ENCODE measurements around the gene ZNHIT3. TPM values are rescaled to one million over a fixed set of nuclear protein-coding genes. Genes with fewer than 3 reads are reported as not detected.
"Not testable (repeated sequence)": the region's sequence is repeated elsewhere in the genome, so short reads cannot be mapped to it uniquely, and the experiment has no call there.

ZNHIT3 gene
- 19.4 and 21.6 TPM in 2 replicates for total RNA-seq

DNA sequence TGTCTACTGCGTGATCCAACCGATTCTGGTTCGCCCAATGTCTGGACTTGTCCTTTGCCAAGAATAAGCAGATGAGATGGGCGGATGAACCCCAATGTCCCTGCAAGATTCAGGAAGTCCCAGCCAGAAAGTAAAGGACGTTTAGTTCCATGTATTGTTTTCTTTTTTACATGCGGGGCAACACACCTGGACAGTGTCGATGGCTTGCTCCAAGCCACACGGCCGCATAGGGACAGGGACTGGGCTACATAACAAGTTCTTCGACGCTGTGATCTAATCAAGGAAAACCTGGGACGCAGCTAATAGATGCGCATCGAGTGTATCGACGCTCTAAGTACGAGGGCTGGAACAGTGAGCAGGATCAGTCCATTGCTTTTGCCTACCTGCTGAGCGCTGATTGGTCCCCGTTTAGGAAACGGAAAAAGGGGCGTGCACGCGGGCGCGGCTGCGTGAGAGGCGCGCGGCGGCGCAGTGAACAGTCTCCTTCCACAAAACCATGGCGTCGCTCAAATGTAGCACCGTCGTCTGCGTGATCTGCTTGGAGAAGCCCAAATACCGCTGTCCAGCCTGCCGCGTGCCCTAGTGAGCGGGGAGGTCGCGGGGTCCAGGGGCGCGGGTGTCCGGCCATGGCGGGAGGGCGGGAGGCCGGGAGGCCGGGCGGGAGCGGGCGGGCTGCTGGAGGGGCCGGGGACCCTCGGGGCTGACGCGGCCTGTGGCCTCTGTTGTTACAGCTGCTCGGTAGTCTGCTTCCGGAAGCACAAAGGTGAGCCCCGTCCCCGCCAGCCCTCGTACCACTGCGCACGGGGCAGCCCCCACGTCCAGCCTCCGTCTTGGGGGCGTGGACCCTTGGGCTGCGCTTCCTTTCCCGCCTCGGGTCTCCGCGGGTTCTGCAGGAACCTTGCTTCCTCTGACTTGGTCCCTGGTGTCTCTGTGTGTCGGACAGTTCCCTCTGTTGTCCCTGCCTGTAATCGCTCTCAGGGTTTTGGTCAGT, at the start of gene ZNHIT3:
Gene ZNHIT3, plus strand, starts transcription at position 478 of the 991 bp plus-strand sequence. Its CDS starts 19 bp downstream, at position 497.
- peak; percentile 96 for DNase-seq (ENCODE audit: low read depth in 2 of 2)

DNA sequence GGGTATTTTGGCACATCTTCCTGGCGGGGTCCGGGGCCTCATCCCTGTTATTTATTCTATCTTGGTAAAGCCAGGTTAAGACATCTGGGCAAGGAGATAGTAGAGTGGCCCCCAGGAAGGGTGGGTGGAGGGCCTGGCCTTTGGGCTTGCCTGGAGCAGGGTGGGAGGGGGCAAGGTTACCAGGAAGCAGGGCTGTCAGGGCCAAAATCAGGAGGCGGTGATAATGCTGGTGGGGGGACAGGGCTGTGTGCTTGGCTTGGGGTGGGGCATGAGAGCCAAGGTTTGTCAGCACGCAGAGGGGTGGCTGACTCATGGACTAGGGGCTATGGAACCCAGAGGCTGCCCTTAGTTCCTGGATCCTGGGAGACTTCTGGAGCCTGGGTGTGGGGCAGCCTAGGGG, 44.7 kb upstream of the ZNHIT3 start:
- not testable (repeated sequence) for DNase-seq (ENCODE audit: low read depth in 2 of 2)

DNA sequence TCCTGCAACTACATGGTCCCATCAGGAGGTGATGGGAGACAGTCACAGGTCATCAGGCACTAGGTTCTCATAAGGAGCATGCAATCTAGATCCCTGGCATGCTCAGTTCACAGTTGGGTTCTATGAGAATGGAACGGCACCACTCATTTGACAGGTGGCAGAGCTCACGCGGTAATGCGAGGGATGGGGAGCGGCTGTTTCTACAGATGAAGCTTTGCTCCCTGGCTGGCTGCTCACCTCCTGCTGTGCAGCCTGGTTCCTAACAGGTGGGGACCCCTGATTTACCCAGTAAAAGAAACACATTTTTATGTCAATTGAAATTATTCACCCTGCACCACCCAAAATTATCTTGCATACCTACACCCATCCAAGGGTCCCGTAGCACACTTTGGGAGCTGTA, 42.7 kb upstream of the ZNHIT3 start:
- no peak for DNase-seq (ENCODE audit: low read depth in 2 of 2)

DNA sequence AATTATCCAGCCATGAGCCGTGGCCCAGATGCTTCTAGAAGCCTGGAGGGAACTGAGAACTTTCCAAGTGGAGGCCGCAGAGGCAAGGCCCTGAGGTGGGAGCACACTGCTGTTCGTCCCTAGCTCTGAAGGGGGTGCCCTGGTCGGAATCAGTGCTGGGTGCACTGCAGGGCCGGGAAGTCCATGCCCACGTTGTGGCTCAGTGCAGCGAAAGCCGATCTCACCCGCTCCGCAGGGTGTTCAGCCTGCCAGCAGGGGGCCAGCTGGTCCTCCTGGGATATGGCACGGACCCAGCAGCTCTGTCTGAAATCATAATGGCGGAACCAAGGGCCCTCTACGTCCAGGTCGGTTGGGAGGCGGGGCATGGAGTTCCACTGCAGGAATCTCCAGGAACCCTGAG, 36.5 kb upstream of the ZNHIT3 start:
- DNase-seq (ENCODE audit: low read depth in 2 of 2) = not testable (repeated sequence)

DNA sequence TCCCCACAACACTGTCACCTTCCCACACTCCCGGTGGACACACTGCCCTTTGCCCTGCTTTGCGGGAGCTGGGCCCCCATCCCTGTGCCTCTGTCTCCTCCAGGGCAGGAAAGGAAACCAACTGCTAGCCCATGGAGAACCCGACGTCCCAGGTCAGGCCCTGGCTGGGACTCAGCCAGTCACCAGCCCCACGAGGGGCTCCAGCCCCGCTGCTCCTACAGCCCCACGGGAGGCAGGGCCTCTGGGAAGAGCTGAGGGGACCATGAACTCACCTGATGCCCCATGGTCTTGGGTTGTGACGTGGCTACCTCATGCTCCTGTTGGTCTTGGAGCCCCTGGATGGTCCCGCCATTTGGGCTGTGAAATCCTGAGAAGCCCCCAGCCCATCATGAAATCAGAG, 33.6 kb upstream of the ZNHIT3 start:
- DNase-seq (ENCODE audit: low read depth in 2 of 2) = not testable (repeated sequence)

DNA sequence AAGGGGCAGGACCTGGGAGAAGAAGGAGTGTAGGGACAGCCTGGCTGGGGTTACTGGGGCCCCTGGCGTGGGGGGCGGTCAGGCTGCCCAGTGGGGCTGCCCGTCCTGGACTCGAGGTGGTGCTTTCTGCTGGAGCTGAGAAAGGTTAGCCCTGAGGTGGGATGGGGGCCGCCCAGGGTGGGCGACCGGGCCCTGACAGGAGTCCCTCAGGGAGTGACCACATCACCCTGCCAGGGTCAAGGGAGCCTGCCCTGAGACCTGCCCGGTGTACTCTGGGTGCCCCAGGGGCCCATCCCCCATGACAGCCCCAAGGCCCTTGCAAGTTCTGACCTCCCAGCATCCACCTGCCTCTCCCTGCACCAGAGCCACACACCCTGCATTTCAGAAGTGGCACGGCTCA, 28.8 kb upstream of the ZNHIT3 start:
- DNase-seq (ENCODE audit: low read depth in 2 of 2) = not testable (repeated sequence)

DNA sequence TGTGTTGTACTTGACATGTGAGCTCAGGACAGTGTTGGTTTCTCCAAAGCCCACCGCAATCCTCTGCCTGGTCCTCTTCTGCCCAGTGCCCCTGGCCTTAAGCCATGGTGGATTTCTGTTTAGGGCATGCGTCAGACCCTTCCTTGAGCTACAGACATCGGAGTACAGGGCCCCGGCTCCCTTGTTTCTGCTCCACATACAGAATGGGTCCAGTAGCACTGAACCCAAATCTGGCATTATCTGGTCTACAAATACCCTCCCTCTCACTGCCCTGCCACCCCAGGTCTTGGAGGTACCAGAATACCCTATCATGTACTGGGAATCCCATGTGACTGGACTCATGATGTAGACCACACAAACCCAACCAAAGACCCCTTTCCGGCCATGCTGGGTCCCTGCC, 27.4 kb upstream of the ZNHIT3 start:
- DNase-seq (ENCODE audit: low read depth in 2 of 2) = no peak

DNA sequence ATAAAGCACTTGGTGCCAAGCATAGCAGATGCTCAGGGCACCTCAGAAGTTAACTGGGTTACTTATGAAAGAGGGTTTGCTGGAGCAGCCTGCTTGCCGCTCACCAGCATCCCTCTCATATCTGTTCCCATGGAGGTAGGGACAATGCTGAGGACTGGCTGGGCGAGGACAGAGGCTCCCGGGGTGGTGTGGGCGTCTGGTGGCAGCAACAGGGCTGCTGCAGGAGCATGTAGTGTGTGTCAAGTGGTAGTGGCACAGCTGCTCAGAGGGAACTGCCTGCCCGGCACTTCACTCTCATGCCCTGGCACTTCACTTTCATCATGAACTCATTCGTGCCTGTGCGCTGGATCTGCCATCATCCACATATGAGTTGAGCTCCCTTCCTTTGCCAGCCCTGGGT, 26.9 kb upstream of the ZNHIT3 start:
- DNase-seq (ENCODE audit: low read depth in 2 of 2) = no peak

DNA sequence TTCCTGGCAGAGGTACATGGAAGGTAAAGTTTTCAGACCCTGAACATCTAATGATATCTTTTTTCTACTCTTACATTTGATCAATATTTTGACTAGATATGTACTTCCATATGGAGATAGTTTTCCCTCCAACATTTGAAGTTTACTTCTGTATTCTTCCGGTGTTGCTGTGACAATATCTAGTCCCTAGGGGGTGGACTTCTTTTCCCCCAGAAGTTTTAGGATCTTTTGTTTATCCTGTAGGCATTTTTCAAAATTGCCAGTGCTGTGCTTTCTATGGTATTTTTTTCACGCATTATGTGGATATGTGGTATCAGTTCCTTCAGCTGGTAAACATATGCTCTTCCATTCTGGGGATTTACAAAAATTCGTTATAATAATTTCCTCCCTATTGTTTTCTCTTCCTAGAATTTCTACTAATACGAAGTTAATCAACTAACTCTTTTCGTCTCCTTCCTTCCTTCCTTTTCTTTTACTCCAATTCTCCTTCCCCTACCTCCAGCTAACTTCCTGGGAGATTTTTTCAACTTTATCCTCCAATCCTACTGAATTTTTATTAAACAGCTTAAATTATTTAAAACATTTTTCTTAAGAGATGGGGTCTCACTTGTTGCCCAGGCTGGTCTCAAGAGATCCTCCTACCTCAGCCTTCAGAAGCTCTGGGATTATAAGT, 26.1 kb upstream of the ZNHIT3 start:
- no peak for DNase-seq (ENCODE audit: low read depth in 2 of 2)

DNA sequence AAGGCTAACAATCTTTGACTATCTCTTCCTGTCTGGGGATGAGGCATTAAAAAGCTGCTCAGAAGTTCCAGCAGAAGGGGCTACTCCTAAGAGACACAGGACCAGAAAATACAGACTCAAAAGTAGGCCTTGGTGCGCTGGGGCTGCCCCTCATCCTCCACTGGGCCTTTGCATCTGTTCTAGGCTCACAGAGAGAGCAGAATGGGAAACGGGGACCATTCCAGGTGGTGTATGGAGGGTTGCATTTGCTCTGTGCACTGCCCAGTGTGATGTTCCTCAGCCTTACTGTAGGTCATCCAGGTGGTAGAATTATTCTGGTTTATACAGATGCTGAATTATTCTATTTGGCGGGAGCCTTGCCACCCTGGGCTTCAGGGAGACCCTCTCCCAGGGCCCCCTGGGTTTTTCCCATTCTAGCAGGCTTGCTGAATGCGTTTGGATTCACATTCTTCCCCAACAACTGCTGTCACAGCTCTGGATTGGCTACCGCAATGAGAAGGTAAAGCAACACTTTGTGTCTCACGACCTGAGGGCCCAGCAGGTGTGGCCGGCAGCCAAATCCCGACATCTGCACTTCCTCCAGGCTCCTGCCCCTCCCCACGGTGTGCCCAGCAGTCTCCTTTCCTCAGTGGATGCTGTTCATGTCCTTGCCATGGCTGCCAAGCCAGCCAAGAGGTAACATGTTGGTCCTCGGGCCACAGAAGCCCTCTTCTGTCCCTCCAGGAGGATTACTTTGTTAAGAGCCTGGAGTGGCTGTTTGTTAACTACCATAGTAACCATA, 25.0 kb upstream of the ZNHIT3 start:
- no peak for DNase-seq (ENCODE audit: low read depth in 2 of 2)

DNA sequence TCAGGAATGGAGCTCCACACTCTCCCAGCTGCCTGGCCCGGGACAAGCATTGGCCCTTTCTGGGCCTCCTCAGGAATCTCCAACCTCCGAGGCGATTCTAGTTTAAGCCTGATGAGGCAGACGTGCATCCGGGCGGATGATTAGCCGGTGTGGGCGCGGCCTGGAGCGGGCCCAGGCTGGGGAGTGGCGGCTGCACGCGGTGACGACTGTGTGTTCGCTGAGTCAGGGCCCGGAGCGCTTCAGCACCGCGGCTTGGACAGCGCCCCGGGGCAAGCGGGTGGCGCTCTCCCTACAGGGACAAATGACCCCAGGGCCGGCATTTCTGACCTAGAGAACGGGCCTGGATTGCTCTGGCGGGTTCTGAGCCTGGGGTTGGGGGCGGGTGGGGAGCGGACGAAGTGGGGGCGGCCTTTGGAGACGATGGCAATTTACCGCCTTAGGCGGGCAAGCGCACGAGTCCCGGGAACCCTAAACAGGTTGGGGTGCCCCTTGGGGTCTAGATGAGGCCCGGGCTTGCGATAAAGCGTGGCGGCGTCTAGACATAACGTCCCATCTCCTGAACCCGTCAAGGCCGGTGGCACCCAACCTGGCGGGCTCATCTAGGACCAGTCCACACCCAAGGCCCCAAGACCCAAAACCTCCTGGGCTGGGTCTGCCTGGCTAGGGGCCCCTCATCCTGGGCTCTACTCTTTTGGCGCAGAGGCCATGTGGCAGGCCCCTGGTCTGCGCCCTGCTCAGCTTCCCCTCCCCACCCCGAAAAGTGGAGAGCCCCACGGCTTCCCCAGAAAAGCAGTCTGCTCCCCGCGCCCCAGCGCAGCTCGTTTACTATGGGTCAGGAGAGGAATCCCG, 22.3 kb upstream of the ZNHIT3 start:
- DNase-seq (ENCODE audit: low read depth in 2 of 2) = peak; percentile 60 to 77

DNA sequence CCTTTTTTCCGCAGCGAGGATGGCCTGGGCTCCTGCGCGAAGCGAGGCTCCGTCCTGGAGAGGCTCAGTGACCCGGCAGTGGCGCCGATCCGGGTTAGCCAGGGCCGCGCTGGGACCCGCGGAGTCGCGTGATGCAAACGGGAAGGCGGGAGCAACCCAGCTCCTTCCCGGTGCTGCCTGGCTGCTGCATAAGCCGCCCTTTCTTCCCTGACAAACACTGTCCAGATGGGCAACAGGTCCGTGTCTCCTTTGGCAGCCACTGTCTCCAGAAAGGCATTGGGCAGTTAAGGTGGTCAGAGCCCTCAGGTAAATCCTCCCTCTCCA, 21.8 kb upstream of the ZNHIT3 start:
- no peak for DNase-seq (ENCODE audit: low read depth in 2 of 2)

DNA sequence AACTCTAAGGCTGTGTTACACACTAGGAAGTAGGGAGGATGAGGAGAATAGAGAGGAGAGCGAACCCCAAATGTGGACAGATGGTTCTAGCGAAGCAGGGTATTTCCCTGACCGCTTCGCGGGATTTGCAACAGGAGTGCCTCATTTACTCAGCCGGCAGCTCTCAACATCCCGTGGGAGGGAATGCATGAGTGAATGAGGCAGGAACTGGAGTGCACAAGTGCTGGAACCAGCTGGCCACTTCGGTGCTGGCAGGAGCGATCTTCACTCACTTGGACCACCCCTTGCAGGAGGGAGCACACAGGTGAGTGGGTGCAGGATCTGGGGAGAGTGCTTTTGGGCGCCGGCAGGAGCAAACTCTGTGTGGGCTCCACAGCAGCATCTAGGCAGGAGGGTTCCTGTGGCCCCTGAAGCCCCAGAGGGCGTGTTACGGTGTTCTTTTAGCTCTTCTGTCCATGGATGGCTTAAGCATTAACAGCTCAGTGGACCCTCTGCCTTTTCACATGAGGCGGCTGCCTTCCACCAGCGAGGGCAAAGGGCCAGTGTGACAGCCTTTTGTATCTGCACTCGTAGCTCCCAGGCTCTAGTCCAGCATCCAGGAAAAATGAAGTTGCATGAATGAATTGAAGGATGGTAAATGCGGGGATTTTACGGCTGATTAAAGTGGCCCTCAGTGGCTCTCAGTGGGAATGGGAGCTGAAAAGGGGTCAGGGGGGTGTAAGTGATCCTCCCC, 17.4 kb upstream of the ZNHIT3 start:
- no peak for DNase-seq (ENCODE audit: low read depth in 2 of 2)

DNA sequence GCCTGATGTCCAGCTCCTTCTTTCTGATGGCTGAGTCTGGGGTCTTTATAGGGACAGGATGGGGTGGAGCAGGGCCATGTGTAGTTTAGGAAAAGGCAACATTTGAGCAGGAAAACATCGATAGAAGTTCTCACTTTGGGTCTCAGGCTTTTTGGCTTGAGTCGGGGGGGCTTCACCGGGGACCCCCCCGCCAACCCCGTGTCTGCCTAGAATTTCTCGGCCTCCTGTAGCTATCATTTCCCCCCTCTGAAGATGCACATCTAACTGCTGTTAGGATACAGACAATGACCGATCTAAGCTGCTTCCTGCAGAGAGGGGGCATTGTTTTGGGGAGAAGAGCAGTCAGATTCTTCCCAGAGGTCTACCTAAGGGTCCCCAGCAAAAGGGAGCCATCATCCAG, 16.7 kb upstream of the ZNHIT3 start:
- DNase-seq (ENCODE audit: low read depth in 2 of 2) = no peak

DNA sequence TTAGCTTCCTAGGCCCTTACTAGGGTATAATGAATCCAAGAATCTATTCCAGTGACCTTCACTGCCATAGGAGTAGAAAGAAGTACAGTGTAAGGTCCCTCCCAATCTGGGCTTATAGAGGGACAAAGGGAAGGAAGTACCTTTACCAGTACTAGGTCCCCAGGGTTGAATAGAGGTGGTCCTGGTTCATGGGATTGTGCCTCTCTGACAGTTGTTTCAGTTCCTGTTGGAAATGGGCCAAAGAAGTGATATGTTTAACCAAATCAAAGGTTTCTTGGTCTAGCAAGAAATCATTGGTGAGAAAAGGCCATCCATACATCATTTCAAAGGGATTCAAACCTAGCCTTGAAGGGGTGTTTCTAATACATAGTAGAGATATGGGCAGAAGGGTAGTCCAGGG, 16.0 kb upstream of the ZNHIT3 start:
- DNase-seq (ENCODE audit: low read depth in 2 of 2) = no peak

DNA sequence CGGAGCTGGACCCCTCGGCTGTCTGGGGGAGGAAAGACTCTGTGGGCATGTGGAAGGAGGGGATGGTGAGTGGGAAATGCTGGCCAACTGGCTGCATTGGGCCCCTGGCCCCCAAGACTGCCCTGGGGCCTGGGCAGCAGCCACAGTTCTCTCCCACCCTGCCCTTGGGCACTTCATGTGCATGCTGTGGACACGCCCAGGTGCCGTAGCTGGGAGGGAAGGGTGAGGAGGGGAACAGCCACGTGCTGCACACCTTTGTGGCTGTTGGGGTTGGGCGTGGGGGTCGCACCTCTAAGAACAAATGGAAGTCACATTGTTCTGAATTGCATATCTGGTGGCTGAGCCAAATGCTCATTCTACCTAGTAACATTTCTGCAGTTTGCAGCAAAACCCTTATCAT, 11.9 kb upstream of the ZNHIT3 start:
- no peak for DNase-seq (ENCODE audit: low read depth in 2 of 2)

DNA sequence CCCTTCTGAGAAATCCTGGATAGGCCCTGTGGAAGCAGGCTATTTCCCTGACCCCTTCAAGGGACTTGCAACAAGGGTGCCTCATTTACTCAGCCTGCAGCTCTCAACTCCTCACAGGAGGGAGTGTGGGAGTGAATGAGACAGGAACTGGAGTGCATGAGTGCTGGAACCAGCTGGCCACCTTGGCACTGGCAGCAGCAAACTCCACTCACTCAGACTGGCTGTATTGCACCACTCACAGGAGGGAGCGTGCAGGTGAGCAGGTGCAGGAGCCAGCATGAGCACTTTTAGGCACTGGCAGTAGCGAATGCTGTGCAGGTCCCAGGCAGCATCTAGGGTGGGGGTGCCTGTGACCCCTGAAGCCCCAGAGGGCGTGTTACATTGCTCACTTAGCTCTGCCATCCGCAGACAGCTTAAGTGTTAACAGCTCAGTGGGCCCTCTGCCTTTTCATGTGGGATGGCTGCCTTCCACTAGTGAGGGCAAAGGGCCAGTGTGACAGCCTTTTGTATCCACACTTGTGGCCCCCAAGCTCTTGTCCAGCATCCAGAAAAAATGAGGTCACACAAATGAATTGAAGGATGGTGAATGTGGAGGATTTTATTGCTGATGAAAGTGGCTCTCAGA, 11.0 kb upstream of the ZNHIT3 start:
- DNase-seq (ENCODE audit: low read depth in 2 of 2) = no peak

DNA sequence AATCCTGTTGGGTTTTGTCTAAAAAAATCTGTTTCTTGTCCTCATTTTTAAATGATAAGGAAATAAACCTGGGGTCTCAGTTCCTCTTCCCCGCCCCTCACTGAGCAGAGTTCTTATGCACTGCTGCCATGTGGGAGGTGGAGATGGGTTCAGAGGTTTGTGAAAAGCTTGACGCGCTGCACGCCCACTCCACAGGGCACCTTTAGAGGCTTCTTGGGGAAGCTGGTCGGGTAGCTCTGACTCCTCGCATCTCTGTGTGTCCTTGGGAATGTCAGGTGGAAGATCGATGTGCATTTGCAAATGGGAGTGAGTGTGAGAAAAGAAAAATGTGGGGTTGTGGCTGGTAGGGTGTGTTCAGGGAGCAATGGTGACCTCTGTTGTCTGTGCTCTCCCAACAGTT, 4.7 kb upstream of the ZNHIT3 start:
- DNase-seq (ENCODE audit: low read depth in 2 of 2) = no peak

DNA sequence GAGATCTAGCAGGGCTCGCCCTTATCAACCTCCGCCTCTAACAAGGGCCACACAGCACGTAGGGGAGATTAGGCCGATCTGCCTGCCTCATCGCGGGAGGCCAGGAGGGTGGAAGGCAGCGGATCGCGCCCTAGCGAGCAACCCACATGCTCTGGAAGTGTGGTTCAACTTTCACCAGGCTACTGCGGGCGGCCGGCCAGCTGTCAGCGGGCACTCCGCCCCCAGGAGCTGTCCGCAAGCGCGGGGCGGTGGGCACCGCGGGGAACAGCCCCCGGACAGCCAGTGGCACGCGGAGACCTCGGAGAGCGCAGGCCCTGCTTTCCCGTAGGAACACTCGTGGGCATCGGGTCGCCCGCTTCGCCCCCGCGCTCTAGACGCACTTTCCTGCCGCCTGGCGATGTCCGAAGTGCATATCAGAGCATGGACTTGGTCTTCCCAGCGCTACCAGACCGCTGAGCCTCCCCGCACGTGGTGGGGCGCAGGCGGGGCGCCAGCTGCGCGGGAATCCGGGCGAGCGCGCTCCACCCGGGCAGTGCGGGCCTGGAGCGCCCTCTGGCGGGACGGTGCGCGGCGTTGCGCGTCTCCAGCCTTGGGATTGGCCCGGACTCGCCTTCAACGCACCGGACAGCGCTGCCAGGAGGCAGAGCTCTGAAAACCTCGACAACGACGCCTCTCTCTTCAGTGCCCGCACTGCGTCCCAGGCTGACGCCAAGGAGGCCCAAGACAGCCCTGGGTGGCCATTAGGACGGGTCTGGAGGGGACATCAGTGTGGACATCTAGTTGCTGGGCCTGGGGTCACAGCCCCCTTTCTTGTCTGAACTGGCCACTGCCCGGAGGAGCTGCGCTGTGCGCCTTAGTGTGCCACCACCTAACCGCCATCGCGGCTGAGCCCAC, 3.6 kb upstream of the ZNHIT3 start:
- peak; percentile 82 to 88 for DNase-seq (ENCODE audit: low read depth in 2 of 2)

Data from lung microvascular endothelial cell (primary cell).